HG03439 (cell line): ENCODE results near the gene IQSEC2.

Source experiments
- ATAC-seq: cut with Tn5 transposase; IDR thresholded peaks from one replicate; pipeline ENCODE4 v1.9.1; 2021; ENCODE audit warnings: mild to moderate bottlenecking, moderate library complexity; ENCODE audit not compliant: unreplicated experiment

Gene IQSEC2

DNA sequence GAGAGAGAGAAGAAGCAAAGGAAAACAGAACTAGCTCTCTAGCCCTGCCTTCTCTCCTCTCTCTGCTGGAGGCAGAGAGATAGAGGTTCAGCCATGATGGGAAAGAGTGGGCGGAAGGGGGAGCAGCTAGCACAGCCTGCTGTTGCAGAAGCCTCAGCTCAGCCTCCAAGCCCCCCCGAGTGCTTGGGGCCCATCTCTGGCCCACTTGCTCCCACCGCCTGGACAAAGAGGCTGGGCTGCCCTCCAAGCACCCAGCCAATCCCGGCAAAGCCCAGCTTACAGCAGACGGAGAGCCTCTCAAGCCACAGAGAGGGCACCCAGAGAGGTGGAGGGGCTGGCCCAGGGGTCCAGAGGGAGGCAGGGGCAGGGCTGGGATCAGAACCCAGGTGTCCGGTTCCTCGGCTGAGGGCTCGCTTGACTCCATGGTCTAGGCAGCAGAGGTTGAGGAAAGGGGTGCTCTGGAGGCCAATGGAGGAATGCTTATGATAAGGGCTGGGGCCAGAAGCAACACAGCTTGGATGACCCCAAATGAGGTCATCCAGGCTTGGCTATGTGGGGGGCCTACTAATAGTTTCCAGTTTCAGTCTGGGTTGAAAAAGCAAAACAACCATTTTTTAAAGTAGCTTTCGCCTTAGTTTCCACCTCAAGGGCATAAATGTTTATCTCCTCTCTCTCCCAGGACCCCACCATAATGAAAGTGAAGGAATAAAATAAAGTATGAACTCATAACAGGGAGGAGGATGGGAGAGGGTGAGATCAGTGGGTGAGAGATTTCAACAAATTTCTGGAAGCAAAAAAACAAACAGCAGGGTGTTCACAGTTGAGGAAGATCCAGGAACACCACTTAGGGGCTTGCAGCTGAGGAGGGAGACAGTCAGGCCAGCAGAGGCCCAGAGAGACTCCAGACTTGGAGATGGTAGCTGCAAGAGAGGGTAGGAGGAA is 24.9 kb upstream of the IQSEC2 start:
- ATAC-seq = no peak

- ATAC-seq = no peak
Measured at GRCh38 chrX:53305219-53305995, 24.0 kb upstream of the IQSEC2 start.

DNA sequence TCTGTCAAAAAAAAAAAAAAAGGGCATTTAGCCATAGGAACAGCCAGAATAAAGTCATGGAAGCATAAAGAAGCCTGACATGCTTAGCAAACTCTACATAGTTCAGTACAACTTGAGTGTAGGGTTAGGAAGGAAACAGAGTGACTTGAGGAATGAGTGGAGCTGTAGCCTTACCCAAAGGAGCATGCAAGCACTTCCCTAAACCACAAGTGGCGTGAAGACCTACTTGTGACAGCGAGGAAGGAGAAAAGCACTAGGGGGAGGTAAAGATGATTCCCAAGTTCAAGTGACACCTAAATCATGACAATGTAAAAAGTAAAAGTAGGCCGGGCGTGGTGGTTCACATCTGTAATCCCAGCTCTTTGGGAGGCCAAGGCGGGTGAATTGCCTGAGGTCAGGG is 21.8 kb upstream of the IQSEC2 start:
- no peak for ATAC-seq

DNA sequence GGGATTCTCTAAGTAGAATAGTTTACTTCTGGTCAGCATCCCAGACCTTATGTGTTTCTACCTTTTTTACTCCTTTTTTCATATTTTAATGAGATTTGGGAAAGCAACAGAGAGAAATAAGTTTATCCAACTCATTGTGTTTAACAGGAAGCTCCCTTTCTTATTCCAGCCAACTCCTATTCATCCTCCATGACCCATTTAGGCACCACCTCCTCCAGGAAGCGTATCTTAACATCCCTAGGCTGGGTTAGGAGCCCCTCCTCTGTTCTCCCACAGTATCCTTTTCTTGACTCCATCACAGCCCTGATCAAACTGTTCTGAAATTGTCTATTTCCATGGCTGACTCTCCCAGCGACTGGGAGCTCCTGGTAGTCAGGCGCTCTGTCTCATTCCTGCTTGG is 18.8 kb upstream of the IQSEC2 start:
- no peak for ATAC-seq

DNA sequence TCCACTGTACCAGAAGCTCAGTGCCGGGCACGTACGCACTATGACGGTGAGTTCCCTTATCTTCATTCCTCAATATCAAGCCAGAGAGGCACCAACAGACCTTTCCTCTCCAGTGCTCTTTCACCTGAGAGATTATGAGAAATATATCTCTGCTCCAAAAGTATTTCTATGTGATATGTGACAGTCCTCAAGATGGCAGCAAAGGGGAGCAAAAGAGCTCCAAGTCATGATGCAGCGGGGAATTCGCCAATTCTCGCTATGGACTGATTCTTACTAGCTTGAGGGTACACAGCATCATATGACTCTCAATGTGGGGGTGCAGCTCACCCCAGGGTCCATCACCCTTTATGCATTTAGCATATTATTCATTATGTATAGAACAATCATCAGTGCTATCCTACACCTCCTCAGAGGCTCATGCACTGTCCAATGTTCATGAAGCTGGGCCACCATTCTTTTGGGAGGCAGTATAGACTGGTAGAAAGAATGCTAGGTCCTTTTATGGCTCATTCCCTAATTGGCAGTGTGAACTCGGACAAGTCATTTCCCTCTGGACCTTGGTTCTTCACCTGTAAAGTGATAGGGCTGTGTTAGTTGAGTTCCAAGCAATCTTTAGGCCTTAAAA is 12.8 kb upstream of the IQSEC2 start:
- ATAC-seq = no peak

DNA sequence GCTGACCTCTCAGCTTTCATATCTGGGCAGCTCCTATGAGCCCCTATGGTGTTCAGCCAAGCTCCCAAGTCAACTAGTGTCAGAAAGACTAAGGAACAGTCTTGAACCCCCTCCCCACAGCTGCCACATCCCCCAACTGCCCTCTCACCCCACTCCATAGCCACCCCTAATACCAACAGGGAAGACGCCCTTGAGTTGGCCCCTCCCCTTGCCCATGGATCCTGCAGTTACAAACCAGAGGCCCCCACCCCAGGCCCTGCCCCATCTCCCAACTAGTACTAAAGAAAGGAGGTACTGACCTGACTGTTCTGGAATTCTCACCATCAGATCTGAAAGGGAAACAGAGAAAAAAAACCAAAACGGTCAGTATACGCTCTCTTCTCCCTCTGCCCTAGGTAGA is 10.2 kb upstream of the IQSEC2 start:
- no peak for ATAC-seq

DNA sequence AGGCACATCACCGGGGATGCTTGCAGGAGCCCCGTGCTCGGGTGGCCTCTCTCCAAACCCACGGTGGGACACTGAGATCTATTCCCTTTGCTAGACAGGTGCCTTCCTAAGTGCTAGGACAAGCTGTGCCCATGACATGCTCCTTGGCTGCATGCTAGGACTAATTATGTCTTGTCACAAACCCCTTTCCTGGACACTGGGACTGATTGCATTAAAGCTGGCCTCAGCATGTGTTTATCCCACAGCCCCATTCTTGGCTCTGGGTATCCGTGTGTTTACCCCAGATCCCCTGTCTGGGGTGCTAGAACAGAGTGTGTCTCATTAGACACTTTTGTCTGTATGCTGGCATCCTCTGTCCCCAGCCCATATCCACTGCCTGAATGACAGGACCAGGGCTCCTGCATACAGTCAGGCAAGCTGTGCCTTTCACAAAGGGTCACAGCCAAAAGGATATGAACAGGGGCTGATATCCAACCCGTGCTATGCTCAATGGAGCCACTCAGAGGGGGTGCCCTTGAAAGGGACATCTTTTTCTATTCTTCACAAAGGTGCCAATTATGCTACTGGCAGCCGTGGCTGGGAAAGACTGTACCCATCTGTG is 9.2 kb upstream of the IQSEC2 start:
- ATAC-seq = no peak

GRCh38 chrX:53288189-53288588 is 6.8 kb upstream of the IQSEC2 start:
- ATAC-seq = no peak

DNA sequence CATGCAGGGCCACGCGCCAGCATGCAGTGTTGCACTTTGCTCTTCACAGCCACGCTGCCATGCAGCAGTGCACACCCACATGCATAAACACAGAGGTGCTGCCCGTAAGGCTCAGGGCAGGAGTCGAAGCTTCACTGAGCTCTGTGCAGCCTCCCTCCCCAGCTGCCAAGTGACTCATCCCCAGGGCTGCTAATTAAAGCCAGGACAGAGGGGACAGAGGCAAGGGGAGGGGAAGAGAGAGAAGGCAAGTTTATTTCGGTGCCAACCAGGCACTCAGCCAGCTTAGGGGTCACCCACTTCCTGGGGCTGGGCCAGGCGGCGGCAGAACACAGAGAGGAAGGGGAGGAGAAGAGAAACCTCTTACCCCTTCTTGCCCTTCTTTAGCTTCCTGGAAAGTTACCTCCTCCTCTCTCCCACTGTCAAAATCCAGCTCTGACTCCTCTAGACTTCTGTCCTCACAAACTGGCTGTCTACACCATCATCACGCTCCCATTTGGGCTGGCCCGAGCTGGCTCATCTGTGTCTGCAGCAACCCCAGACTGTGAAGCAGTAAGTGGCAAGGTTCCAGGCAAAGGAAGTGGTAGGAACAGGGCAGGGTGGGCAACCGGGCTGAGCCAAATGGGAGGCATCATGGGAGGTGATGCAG is 6.2 kb upstream of the IQSEC2 start:
- ATAC-seq = no peak

DNA sequence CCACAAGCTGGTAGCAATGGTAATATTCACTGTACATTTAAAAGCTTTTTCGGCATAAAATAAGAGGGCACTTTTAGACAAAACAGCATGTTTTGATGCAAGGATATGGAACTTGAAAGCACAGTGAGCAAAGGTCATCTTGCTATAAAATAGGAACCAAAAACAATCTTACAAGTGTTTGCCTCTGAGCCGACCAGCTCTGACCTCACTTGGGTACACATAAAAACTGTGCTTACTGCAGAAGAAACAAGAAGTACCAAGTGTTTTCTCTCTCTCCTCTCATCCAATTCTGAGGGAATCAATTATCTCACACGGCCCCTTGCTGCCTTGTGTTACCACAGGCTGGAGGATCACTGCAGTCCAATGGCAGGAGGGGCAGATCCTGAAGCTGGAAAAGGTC is 4.8 kb upstream of the IQSEC2 start:
- ATAC-seq = no peak

DNA sequence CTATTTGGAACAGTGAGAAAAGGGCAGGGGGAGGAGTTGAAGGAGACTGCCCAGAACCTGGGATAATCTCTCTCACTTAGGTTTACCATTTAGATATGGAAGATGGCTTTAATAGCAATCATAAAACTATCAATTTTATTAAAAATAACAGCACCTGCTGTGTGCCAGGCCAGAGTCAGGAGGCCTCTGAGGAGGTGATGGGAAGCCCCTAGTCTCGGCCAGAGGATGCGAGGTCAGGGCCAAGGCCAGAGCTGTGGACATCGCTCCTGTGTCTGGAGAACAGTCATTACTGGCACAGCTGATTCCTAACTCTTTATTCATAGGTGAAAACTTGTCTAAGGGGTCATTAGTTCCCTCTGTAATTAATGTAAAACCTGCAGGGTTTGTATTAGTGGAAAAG is 4.2 kb upstream of the IQSEC2 start:
- no peak for ATAC-seq

DNA sequence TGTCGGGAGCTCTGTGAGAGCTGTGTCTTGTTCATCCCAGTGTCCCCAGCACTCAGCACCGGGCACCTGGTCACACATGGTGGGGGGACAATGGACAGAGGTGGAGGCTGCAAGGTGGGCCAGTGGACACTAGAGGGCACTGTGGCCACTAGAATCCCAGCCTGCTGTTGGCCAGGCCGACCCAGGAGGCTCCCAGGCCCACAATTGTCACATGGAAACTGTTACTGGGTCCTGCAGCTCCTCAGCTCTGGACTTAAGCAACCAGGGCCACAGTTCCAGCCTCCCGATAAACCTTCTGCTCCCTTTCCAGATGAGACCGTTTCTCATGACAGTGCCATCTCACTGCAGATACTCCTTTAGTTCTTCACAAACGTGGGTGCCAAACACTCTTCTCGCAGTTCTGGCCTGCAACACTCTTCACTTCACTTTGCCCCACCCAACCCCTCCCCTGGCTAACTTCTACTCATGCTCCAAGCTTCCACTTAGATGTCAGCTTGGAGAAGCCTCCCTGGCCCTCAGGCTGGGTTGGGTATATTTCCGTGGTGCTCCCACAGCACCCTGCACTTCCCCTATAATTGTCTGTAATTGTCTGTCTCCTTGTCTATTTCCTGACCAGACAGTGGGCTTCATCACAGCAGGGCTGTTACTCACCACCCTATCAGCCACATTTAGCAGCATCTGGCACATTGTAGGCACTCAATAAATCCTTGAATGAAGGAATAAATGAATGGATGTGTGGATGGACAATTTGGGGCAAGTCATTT is 3.5 kb upstream of the IQSEC2 start:
- ATAC-seq = no peak

DNA sequence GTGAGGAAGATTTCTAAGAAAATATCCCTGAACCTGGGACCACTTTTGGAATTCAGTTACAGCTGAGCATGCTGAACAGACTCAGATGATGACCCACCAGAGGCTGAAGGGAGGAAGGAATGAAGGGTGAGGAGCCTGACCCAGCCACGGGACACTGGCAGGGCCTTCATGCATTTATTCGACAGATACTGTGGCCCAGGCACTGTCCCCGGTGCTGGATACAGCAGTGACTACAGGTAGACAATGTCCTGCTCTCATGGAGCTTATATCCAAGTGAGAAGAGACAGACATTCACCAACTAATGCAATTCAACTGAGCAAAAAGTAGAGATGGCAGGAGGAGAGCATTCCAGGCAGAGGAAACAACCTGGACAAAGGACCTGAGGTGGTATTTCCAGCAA is 2.2 kb upstream of the IQSEC2 start:
- no peak for ATAC-seq

DNA sequence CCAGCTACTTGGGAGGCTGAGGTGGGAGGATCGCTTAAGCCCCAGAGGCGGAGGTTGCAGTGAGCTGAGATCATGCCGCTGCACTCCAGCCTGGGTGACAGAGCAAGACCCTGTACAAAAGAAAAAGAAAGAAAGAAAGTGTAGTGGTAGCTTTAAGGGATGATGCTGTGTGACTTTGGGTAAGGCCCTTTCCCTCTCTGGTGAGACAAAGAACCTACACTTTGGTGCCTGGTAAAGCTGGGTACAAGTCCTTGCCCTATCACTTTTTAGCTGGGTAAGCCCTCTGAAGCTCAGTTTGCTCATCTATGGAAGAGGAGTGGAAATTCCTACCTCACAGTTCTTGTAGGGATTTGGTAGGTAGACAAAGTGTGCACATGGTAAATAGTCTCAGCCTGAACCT is 1.7 kb upstream of the IQSEC2 start:
- no peak for ATAC-seq

GRCh38 chrX:53281963-53282695 is 745 bp upstream of the IQSEC2 start:
- no peak for ATAC-seq

DNA sequence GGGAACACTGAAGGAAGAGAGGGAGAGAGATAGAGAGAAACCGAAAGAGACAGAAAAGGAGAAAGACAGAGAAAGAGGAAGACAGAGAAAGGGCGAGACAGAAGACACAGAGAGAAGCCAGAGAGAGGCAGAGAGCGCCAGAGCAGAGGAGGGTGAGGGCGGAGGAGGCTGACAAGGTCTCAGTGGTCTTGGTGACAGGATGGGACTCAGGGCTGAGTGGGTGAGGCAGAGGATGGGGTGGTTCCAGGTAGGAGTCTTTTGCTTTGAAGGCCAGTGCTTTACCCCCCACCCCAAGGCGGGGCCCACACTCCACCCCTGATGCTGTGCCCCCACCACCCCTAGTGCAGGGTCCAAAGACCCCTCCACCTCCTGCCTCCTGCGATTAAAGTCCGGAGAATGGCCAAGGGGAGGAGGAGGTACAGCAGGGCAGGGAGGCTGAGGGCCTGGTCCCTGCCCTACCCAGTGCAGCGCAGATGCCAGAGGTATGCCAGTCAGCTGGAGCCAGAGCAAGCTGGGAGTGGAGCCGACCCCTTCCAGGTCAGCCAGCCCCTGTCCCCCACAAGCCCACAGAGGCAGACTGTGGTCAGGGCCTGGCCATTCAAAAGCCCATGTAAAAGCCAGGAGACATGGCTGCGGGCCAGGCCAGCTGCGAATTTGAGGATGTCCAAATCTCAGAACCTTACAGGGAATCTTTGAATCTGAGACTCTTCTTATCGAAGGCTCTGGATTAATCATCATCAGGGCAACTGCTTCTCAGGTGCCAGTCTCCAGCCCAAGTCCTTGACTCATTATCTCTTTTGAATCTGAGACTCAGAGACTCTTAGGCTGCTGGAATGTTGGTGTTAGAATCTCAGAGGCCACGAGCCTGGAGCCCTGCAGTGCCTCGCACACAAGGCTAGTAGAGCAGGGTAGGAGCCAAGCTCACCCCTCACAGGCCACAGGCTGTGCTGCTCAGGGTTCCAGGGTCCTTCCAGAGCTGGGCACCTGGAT is 758 bp downstream of the IQSEC2 start:
- ATAC-seq = no peak

GRCh38 chrX:53279296-53280237 is 1.8 kb downstream of the IQSEC2 start:
- ATAC-seq = no peak
